Measurements from ENCODE around the gene ME2. TPM values are rescaled to one million over a fixed set of nuclear protein-coding genes. Genes with fewer than 3 reads are reported as not detected.

Gene ME2
- total and polyA plus RNA-seq, 9 of the 15 experiments (the other 6 are each of a cell fraction or from before 2014, with no cell fraction given): 12.3 to 54.4 (median 36.2) TPM

- TF ChIP-seq SIRT6 (IDR thresholded peaks at IDR 0.05; ENCODE audit: low read depth, low read length) (no peak), HNRNPL (IDR thresholded peaks at IDR 0.05; ENCODE audit: low read depth, low read length) (no peak), ZEB2 (IDR thresholded peaks at IDR 0.05) (peak; percentile 46; the same call in 1 of the 2 replicates), EP300 (IDR thresholded peaks at IDR 0.05; ENCODE audit: low read length) (peak; percentile 86), NBN (IDR thresholded peaks at IDR 0.05; ENCODE audit: low read depth) (0 out of 2 replicates have a peak, but pooled peaks have one; percentile 49), RNF2 (IDR thresholded peaks at IDR 0.05) (peak; percentile 30; the same call in 1 of the 2 replicates), LARP7 (IDR thresholded peaks at IDR 0.05) (no peak), ZNF175 (CRISPR knock-in tag; IDR thresholded peaks at IDR 0.05; ENCODE audit: low read depth) (0 out of 2 replicates have a peak, but pooled peaks have one; percentile 45), STAT5A (IDR thresholded peaks at IDR 0.05; ENCODE audit: borderline replicate concordance, low read length) (peak; percentile 72), PML (IDR thresholded peaks at IDR 0.05; ENCODE audit: low read length) (peak; percentile 65), E2F8 (IDR thresholded peaks at IDR 0.05; ENCODE audit: low read depth, partially characterized antibody) (no peak), BCOR (IDR thresholded peaks at IDR 0.05) (peak; percentile 53; the same call in 1 of the 2 replicates), KDM1A (IDR thresholded peaks at IDR 0.05) (peak; percentile 77 to 93), ZNF395 (CRISPR knock-in tag; IDR thresholded peaks at IDR 0.05) (no peak), EGR1 (conservative IDR thresholded peaks at IDR 0.05) (no peak), DPF2 (IDR thresholded peaks at IDR 0.05) (peak; percentile 87), DDX20 (tag; IDR thresholded peaks at IDR 0.05; ENCODE audit: low read depth) (no peak), ZNF707 (CRISPR knock-in tag; conservative IDR thresholded peaks at IDR 0.05) (no peak), GABPB2 (CRISPR knock-in tag; conservative IDR thresholded peaks at IDR 0.05) (no peak), ARNT (IDR thresholded peaks at IDR 0.05) (peak; percentile 44 to 55; a peak in 1 of 4 replicates), ZNF507 (tag; conservative IDR thresholded peaks at IDR 0.05) (no peak), ARID1B (IDR thresholded peaks at IDR 0.05) (peak; percentile 94), HSF4 (CRISPR knock-in tag; IDR thresholded peaks at IDR 0.05; ENCODE audit: borderline replicate concordance) (no peak), ZC3H8 (IDR thresholded peaks at IDR 0.05) (no peak), FUS (optimal IDR thresholded peaks at IDR 0.05; ENCODE audit: low read depth, low read length) (no peak), FOXK2 (conservative IDR thresholded peaks at IDR 0.05 in 1 of 2, IDR thresholded peaks at IDR 0.05 in 1 of 2; ENCODE audit: low read depth in 2 of 2) (peak; percentile 60 to 68; a peak in 3 of 4 replicates), TEAD4 (IDR thresholded peaks at IDR 0.05; ENCODE audit: low read length) (peak; percentile 91), TEAD4 (CRISPR knock-in tag; IDR thresholded peaks at IDR 0.05; ENCODE audit: borderline replicate concordance) (no peak), PHB2 (IDR thresholded peaks at IDR 0.05; ENCODE audit: low read depth) (0 out of 2 replicates have a peak, but pooled peaks have one; percentile 21), IRF2 (CRISPR knock-in tag; IDR thresholded peaks at IDR 0.05) (no peak), TAL1 (IDR thresholded peaks at IDR 0.05) (peak; percentile 90), HDAC3 (IDR thresholded peaks at IDR 0.05; ENCODE audit: borderline replicate concordance, partially characterized antibody) (peak; percentile 50)
These were observed 38.9 kb upstream of the ME2 start (continued) for GRCh38 chr18:50839996-50840395.

Measured in K562 (cell line).